Body of pancreas (tissue), 4 donors: ENCODE measurements around the gene FGF22.

Experiments
- CTCF ChIP-seq, 7 experiments: fragments of 450-650 bp in 4 of 7; fragments of 200-600 bp in 3 of 7; sonication (generic) in 3 of 7; IDR thresholded peaks; one replicate each; pipeline ENCODE4 v1.5.1; 2016 to 2019; ENCODE audit warnings: antibody characterized with exemption in 7 of 7
- POLR2A ChIP-seq, 3 donors: fragments of 450-650 bp; IDR thresholded peaks; one replicate each; pipeline ENCODE4 v1.6.1; 2016; ENCODE audit warnings: antibody characterized with exemption in 3 of 3, mild to moderate bottlenecking in 2 of 3

GRCh38 chr19:676007-676338 is 36.3 kb downstream of the FGF22 start:
- no peak for TF ChIP-seq CTCF (IDR thresholded peaks at IDR 0.05)
- TF ChIP-seq POLR2A (IDR thresholded peaks at IDR 0.05), result no peak
